Body of pancreas (tissue), 4 donors: ENCODE data around the gene ZBTB16. TPM values are rescaled to one million over a fixed set of nuclear protein-coding genes. Genes with fewer than 3 reads are reported as not detected.

Source experiments
- ATAC-seq: fragments of 150-250 bp; one replicate; pipeline ENCODE4 v1.9.1; 2016
- DNase-seq, 4 donors: peaks; one replicate each; pipeline ENCODE4 v3.0.0-alpha.2; 2019
- H3K27ac ChIP-seq, 4 donors: fragments of 200-600 bp; sonication (generic); 1 replicate in 3 of 4; 2 replicates in 1 of 4; pipeline versions ENCODE4 v1.5.1 to v1.6.1; 2016 to 2019; ENCODE audit warnings: mild to moderate bottlenecking in 1 of 4, mixed read lengths in 1 of 4, moderate library complexity in 1 of 4
- H3K27me3 ChIP-seq, 2 donors: fragments of 200-600 bp; sonication (generic); one replicate each; pipeline ENCODE4 v1.6.0; 2016; ENCODE audit warnings: mild to moderate bottlenecking in 1 of 2
- H3K36me3 ChIP-seq, 2 donors: fragments of 200-600 bp; sonication (generic); replicated peaks in 1 of 2; 2 replicates each; pipeline ENCODE4 v1.5.1; 2016; ENCODE audit warnings: low read depth in 2 of 2; ENCODE audit not compliant: insufficient read depth in 1 of 2
- H3K4me1 ChIP-seq: fragments of 200-600 bp; sonication (generic); one replicate; pipeline ENCODE4 v1.6.0; 2016
- H3K4me3 ChIP-seq, 2 donors: fragments of 200-600 bp; sonication (generic); 1 replicate in 1 of 2; 2 replicates in 1 of 2; pipeline ENCODE4 v1.5.1; 2016 to 2019
- H3K9me3 ChIP-seq, 3 donors: fragments of 200-600 bp; sonication (generic); 1 replicate in 2 of 3; 2 replicates in 1 of 3; pipeline ENCODE4 v1.5.1; 2016
- POLR2A ChIP-seq, 3 donors: fragments of 450-650 bp; IDR thresholded peaks; one replicate each; pipeline ENCODE4 v1.6.1; 2016; ENCODE audit warnings: antibody characterized with exemption in 3 of 3, mild to moderate bottlenecking in 2 of 3
- WGBS, 2 donors: methylation state at CpG; one replicate each; pipeline ENCODE4 v1.1.5; 2017; 5-methylcytosine and 5-hydroxymethylcytosine counted together
- intact Hi-C: fragments of 100-400 bp; cut with DNase I; formaldehyde crosslinking; loops from one replicate; pipeline ENCODE4 v1.15.1; 2023
- total RNA-seq, 2 donors: library from RNA; depleted of rRNA; stranded (reverse); fragments of >200 nt; gene quantifications; one replicate each; pipeline ENCODE4 v1.1.0, GENCODE V29; 2016
- TF ChIP-seq, protein P1 (sequence below), 7 experiments: fragments of 450-650 bp in 4 of 7; fragments of 200-600 bp in 3 of 7; sonication (generic) in 3 of 7; IDR thresholded peaks; one replicate each; pipeline ENCODE4 v1.5.1; 2016 to 2019; ENCODE audit warnings: antibody characterized with exemption in 7 of 7

The ZBTB16 gene
- total RNA-seq, 2 donors from 2014 or later = 96.5 to 150 TPM

DNA sequence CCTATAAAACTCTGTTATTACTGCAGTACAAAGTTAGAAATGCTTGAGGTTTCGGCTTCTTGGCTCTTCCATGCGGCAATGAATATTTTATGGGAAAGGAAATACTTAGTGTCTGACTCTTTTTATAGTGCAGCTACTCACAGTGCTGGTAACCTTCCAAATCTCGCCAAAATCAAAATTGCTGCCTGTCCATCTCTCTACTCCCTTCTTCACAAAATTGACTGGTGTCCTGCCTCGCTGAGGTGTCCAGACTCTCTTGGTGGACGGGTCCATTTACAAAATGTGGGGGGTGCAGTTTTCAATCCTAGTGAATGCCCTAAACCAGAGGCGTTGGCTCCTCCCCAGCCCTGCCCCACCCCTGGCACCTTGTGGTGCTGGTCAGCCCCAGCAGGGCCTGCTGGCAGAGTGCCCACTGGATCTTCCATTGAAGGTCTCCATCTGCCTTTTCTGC is 73.5 kb downstream of the ZBTB16 start:
- DNase-seq (peak in 1 of 4 donors; percentile 37), ATAC-seq (no peak)
- H3K4me3 ChIP-seq = no peak overlapping the region
- intact Hi-C loops = no loop called here
- H3K36me3 ChIP-seq = no peaks in the 10 kb centered on the region
- peaks cover 96% of the 10 kb centered on the region for H3K4me1 ChIP-seq
- peak overlapping the region in 2 of 4 donors; percentile 20 to 55 for H3K27ac ChIP-seq
- WGBS, 2 donors = 90 to 92% methylated on average over 6 of the region's 6 CpGs
- H3K9me3 ChIP-seq = no peaks in the 10 kb centered on the region
- TF ChIP-seq POLR2A (IDR thresholded peaks at IDR 0.05) = no peak
- TF ChIP-seq, protein P1, sequence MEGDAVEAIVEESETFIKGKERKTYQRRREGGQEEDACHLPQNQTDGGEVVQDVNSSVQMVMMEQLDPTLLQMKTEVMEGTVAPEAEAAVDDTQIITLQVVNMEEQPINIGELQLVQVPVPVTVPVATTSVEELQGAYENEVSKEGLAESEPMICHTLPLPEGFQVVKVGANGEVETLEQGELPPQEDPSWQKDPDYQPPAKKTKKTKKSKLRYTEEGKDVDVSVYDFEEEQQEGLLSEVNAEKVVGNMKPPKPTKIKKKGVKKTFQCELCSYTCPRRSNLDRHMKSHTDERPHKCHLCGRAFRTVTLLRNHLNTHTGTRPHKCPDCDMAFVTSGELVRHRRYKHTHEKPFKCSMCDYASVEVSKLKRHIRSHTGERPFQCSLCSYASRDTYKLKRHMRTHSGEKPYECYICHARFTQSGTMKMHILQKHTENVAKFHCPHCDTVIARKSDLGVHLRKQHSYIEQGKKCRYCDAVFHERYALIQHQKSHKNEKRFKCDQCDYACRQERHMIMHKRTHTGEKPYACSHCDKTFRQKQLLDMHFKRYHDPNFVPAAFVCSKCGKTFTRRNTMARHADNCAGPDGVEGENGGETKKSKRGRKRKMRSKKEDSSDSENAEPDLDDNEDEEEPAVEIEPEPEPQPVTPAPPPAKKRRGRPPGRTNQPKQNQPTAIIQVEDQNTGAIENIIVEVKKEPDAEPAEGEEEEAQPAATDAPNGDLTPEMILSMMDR (IDR thresholded peaks at IDR 0.05) = no peak
- no peaks in the 10 kb centered on the region for H3K27me3 ChIP-seq

DNA sequence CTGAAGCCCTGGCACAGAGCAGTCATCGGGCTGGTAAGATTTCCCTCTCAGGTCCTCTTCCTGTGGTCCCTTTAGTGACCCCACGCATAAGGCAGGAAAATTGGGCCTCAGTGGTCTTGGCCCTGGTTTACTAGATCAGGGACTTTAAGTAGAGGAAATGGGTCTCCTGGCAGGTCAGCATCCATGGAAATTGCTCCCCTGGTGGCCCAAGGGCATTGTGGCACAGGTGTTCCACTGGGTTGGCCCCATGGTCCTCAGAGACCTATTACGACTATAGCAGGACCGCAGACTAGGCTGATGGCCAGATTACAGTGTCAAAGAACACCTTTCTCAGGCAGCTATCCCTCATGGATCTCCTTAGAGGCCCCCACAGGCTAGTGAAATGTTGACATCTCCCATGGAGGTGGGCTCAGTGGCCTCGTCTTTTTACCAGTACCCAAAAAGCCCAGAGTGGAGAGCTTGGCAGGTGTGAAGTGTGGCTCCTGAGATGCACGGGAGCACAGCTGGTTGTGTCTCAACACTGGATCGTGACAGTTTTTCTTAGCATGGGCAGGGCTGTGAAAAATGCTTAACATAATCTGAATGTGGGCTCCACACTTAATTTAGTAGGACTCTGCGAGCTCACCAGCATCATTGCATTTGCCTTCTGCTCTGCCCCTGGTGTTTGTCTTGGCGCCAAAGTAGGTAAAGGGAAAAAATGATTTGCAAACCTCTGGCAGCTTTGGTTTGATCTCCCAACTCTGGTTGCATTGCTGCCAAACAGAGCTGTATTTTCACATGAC is 74.2 kb downstream of the ZBTB16 start:
- Histone ChIP-seq H3K9me3 (no peaks in the 10 kb centered on the region), H3K4me1 (peaks cover 88% of the 10 kb centered on the region), H3K36me3 (no peaks in the 10 kb centered on the region), H3K4me3 (no peak overlapping the region), H3K27ac (peak overlapping the region in 2 of 4 donors; percentile 30 to 55), H3K27me3 (no peaks in the 10 kb centered on the region)
- peak in 3 of 4 donors; percentile 47 to 59 (median 49) for DNase-seq
- intact Hi-C loops = no loop called here
- 65 to 71% methylated on average over 9 of the region's 9 CpGs for WGBS, 2 donors
- no peak for TF ChIP-seq POLR2A (IDR thresholded peaks at IDR 0.05)
- TF ChIP-seq, protein P1 (IDR thresholded peaks at IDR 0.05) = peak in 3 of 7 experiments; percentile 10 to 21 (median 14)
- ATAC-seq = peak; percentile 28

DNA sequence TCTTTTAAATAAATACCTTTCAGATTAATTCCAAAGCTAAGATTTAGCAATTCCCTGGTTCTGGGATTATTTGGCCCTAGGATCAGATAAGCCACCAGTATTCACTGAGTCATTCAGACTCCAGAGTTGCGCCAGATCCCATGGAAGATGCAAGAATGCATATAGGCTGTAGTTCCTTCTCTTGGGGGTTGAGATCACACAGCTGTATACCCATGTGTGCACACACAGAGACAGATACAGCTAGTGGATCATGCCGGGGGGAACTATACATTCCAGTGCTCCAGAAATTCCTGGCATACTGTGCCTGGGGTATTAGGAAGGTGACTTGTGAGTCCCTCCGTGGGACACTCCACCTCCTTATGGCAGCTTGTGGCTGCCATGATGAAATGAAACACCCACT is 75.4 kb downstream of the ZBTB16 start:
- no peak for ATAC-seq
- peak overlapping the region in 2 of 4 donors; percentile 46 to 55 for H3K27ac ChIP-seq
- no peaks in the 10 kb centered on the region for H3K9me3 ChIP-seq
- no peaks in the 10 kb centered on the region for H3K27me3 ChIP-seq
- intact Hi-C loops = no loop called here
- DNase-seq = no peak
- peaks cover 80% of the 10 kb centered on the region for H3K4me1 ChIP-seq
- no peak overlapping the region for H3K4me3 ChIP-seq
- 76 to 100% methylated on average over 2 to 3 of the region's 3 CpGs for WGBS, 2 donors
- TF ChIP-seq POLR2A (IDR thresholded peaks at IDR 0.05) = no peak
- TF ChIP-seq, protein P1 (IDR thresholded peaks at IDR 0.05) = no peak
- H3K36me3 ChIP-seq = no peaks in the 10 kb centered on the region

DNA sequence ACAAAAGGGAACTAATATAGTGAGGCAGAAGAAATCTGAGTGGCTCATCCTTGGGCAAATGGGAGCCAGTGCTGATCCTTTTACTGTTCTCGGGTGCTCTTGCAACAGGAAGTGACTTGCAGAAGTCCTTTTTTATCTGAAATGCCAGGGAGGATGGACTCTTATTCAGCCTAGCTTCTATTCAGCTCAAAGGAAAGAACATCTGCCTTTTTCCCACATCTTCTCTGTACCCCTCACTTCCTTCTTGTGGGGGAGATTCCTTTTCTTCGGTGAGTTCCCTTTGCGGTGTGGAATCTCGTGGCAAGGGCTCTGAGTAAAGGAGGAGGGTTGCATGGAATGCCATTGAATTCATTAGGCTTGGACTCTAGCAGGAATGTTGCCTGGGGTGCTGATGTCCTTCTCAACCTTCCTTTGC is 76.2 kb downstream of the ZBTB16 start:
- TF ChIP-seq POLR2A (IDR thresholded peaks at IDR 0.05) = peak in 1 of 3 donors; percentile 24
- TF ChIP-seq, protein P1 (IDR thresholded peaks at IDR 0.05) = no peak
- 66 to 83% methylated on average over 4 of the region's 4 CpGs for WGBS, 2 donors
- ATAC-seq (no peak), DNase-seq (no peak)
- Histone ChIP-seq H3K36me3 (no peaks in the 10 kb centered on the region), H3K9me3 (no peaks in the 10 kb centered on the region), H3K4me1 (peaks cover 79% of the 10 kb centered on the region), H3K27me3 (no peaks in the 10 kb centered on the region), H3K4me3 (no peak overlapping the region), H3K27ac (peak overlapping the region in 2 of 4 donors; percentile 46 to 55)
- intact Hi-C loops = no loop called here
